Dermis blood vessel endothelial cell (primary cell): ENCODE measurements around the gene SLC10A3. TPM values are rescaled to one million over a fixed set of nuclear protein-coding genes. Genes with fewer than 3 reads are reported as not detected.

Experiments
- DNase-seq: peaks from one replicate; pipeline ENCODE4 v3.0.0; 2010
- total RNA-seq: library from RNA; depleted of rRNA; stranded (reverse); fragments of >200 nt; gene quantifications from 2 replicates; pipeline ENCODE4 v1.2.3, GENCODE V29; 2014

The SLC10A3 gene, protein sequence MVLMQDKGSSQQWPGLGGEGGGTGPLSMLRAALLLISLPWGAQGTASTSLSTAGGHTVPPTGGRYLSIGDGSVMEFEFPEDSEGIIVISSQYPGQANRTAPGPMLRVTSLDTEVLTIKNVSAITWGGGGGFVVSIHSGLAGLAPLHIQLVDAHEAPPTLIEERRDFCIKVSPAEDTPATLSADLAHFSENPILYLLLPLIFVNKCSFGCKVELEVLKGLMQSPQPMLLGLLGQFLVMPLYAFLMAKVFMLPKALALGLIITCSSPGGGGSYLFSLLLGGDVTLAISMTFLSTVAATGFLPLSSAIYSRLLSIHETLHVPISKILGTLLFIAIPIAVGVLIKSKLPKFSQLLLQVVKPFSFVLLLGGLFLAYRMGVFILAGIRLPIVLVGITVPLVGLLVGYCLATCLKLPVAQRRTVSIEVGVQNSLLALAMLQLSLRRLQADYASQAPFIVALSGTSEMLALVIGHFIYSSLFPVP
- total RNA-seq: 22.1 and 39.9 TPM in 2 replicates

DNA sequence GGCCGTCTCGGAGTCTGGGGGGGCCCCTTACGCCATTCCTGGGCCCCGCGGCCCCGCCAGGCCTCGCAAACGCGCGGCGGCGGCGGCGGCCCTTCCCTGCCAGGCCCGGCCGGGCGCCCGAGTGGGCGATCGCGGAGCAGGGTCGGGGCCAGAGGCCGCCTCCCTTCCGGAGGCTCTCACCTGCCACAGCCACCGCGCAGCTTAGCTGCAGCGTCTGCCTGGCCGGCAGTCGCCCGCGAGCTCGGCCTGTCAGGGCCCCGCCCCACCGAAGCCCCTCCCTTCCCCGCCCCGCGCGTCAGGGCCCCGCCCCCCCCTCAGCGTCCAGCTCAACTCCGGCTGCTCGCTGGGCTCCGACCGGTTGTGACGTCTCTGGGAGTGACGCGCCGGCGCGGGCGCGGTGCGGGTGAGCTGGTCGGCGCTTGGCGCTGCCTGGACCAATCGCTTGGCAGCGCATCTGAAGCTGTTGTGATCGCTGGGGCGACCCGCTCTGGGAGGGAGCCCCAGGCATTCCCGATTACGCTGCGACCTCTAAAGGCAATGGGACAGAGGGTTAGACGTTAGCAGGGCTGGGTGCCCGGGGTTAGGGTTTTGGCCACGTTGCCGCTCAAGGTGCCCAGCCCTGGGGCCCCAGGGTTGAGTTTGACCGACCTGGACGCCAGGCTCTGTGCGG, at the start of gene SLC10A3:
TSS of gene SLC10A3 (minus strand) at position 216 of the 670 bp plus-strand sequence. CDS start 1,689 bp downstream, outside the sequence.
- peak; percentile 95 for DNase-seq

DNA sequence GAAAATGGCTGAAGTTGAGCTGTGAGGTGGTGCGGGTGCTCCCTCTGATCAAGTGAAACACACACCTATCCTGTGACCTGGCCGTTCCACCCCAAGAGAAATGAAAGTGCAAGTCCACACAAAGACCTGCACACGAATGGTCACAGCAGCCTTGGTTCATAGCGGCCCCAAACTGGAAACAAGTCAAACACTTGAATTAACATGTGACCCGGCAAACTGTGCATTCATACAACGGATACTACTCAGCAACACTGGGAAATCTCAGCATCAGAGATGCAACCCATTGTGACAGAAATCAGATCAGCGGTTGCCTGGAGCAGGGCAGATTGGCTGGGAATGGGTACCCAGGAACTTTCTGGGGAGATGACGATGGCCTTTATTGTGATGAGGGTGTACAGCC, 48.6 kb upstream of the SLC10A3 start:
- no peak for DNase-seq

DNA sequence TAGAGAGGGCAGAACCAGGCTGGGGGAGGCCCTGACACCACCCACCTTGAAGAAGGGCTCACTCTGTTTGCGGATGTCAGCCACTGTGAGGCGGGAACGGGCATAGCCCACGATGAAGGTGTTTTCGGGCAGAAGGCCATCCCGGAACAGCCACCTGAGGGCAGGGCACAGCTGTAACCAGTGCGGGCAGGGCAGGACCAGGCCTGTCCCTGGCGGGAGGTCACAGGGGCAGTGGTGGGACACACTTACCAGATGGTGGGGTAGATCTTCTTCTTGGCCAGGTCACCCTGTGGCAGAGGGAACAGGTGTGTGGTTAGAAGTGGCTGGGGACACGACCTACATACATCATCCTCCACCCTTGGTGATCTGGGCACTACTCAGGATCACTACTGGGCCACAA, 45.5 kb upstream of the SLC10A3 start:
- DNase-seq: no peak

DNA sequence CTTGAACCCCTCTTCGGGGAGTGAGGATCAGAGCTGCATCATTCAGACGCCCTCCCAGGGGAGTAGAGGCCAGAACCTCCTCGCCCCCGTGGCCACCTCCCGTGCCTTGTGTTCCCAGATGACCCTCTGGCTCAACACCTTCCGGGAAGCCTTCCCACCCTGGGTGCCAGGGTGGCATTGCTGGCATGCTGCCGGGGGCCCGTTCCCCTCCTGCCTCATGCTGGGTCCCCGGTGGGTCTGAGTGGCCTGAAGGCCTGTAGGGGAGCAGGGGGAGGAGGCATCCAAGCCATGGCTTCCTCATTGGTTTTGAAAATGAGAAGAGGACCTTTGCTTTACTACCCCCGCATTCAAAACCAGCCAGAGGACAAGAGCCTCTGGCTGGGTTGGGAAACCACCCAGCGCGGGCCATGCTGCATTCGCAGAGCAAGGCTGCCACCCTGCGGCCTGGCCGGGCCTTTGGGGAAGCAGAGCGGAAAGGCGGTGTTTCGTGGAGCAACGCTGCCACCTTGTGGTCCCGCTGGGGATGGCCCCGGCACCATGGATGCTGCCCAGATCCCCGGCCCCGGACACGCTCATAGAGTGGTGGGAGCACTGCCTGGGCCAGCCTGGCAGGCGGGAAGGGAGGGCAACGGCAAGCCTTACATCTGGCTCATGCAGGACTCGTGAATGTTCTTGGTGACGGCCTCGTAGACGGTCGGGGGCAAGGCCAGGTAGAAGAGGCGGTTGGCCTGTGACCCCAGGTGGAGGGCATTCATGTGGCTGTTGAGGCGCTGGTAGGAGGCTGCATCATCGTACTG, 44.3 kb upstream of the SLC10A3 start:
- DNase-seq: peak; percentile 84

DNA sequence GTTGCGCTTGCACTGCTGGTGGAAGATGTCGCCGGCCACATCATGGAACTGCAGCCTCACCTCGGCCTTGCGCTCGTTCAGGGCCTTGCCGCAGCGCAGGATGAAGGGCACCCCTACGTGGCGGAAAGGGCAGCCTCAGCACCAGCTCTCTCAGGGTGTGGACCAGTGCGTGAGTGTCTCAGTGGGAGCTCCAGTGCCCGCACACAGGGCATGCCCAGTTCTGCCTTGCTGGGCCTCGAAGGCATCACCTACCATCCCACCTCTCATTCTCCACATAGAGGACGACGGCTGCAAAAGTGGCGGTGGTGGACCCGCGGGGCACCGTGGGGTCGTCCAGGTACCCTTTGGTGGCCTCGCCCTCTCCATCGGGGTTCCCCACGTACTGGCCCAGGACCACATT, 42.3 kb upstream of the SLC10A3 start:
- no peak for DNase-seq

DNA sequence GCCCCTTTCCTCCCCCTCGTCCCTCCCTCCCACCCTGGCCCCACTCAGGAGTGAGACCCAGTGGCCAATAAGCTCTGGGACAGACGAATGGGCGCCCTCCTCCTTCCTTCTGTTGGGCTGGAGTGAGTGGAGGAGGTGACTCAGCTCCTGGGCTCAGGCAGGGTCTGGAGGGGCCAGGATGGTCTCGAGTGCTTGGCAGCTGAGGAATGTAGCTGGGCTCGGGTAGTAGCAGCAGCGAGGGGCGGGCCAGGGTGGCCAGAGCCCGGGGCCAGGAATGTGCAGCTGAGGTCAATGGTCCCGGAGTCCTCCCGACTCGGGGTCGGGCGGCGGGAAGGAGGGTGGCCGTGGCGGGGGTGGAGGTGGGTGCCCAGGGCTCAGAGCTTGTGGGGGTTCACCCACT, 41.2 kb upstream of the SLC10A3 start:
- no peak for DNase-seq

DNA sequence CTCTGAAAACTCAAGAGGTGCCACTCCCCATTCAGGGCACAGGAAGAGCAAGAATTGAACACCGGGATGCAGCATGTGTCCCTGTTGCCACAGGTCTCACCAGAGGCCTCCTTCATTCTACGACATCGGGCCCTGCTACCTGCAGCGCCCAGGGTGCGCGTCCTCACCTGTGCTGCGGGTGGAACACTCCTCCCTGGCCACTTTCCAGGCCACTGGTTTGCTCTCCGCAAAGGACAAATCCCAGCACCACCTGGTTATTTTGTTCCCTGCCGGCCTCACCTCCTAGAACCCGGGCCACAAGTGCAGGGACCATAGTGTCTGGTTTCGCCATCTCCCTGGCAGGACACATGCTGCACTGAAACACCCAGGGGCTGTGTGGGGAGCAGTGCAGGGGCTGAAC, 39.9 kb upstream of the SLC10A3 start:
- no peak for DNase-seq

DNA sequence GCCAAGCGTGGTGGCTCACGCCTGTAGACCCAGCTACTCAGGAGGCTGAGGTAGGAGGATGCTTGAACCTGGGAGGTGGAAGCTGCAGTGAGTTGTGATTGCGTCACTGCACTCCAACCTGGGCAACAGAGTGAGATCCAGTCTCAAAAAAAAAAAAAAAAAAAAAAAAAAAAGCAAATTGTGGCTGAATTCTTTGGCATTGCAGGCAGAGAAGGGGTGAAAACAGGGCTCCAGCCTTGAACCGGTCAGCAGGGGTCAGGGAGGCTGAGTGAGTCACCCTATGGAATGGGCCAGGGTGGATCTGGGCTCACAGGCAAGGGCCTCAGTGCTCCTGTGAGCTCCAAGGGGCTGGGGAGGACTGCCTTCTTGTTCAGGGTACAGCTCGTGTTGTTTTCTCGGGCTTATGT, 38.8 kb upstream of the SLC10A3 start:
- DNase-seq: no peak

DNA sequence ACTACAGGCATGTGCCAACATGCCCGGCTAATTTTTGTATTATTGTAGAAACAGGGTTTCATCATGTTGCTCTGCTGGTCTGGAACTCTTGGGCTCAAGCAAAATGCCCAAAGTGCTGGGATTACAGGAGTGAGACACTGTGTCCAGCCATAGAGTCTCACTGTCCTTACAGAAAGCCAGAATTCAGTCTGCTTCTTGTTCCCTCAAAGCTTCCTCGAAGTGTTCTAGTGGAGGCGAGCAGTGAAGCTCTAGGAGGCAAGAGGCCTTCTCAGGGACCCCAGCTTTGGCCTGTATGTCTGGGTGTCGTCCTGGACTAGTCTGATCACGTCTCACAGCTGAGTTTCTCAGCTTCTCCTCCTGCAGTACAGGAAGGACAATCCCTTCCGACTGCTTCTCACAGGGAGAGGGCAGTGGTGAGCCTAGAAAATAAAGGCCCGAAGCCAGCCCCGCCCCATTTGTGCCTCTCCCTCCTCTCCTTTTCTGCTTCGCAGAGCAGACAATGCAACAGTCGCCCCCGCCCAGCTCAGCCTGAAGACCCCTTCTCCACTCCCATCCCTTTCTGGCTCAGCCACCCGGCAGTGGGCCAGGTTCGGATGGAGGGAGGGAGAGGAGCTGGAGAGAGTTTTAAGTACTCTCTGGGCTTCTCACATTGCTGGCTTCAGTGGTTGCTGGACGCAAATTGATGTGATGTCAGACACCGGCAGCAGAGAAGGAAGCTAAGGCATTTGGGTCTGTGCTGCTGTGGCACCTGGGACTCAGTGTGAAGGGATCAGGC, 36.7 kb upstream of the SLC10A3 start:
- peak; percentile 73 for DNase-seq

DNA sequence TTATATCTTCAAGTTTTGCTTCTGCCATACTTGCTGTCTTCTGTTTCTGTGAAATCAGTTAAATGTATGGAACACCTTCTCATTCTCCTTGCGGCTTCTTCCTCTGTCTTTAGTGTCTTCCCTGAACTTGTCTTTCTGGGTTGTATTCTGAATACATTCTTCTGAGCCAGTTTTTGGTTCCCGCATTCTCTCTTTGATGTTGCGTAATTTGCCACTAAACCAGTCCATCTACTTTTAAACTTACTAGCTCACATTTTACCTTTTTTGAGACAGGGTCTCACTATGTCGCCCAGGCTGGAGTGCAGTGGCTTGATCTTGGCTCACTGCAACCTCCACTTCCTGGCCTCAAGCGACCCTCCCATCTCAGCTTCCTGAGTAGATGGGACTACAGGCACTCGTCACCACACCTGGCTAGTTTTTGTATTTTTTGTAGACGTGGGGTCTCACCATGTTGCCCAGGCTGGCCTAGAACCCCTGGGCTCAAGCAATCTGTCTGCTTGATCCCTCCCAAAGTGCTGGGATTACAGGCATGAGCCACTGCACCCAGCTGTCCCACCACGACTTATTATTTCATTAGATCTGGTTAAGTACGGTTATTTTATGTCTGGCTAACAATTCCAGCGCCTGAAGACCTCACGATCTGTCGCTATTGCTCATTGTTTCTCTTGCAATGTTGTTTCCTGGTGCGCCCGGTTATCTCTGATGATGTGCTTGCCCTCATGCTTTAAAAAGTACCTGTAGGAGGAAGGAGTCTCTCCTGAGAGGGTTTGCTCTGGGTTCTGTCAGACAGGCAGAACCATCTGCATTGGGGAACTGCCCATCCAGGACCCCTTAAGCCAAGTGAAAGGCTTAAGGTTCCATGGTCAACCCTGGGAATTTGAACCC, 35.4 kb upstream of the SLC10A3 start:
- no peak for DNase-seq

DNA sequence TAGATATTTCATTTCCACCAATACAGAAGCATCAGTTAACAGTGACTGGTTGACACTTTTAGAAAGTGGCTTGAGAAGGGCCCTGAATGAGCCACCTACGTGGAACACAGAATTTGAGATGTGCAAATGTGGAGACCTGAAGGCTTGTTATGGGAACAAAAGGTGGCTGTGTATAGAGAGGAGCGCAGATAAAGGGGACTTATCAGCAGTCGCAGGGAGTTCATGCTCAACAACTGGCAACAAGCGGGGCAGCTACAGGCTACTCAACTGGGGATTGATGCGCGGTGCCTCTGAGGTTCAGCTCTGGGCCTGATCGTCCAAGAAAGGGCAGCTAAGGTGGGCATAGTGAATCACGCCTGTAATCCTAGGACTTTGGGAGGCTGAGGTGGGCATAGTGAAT, 29.0 kb upstream of the SLC10A3 start:
- DNase-seq: no peak

DNA sequence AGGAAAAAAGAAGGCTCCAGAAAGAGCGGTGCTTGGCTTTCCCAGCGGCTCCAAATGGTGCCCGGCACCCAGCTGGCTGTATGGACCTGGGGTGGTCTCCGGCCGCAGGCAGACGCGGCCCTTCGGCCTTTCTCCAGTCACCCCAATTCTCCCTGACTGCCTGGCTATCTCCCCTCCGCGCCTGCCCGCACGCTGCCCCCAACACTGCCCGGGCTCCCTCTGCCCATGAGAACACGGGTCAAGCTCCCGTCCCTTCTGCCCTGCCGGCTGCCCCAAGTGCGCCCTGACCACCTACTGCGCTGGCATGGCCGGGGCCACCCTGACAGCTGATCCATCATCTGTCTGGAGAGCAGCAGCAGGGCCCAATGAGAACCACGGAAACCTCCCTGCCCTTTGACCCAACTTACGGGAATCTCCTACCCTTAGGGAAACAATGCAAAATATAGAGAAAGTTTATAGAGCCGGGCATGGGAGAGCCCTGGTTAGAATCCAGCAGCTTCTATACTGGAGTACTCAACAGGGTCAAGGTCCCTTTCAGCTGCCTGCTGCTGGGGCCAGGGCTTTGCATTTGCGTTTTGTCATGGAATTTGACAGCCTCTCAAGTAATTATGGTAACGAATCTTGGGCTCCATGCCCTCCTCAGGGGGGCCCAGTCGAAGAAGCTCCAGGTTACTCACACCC, 26.8 kb upstream of the SLC10A3 start:
- no peak for DNase-seq

DNA sequence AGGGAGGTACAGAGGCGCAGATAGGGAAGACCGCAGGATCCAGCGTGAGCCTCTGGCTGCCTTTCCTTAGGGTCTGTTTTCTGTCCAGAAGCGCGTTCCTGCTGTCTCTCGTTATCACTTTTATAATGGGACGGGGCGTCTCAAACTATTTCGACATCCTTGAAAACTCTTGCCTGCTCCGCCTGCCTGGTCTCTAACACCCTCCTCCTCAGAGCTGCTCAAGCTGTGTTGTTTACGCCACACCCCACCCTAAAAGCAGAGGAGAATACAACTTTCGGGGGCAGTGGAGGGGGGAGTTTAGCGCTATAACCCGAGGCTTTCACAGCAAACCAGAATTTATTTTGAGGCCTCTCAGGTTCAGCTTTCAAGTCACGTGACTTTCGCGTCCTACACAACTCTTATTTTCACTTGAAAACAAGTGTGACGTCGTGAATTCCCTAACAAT, 26.2 kb upstream of the SLC10A3 start:
- DNase-seq: peak; percentile 69

DNA sequence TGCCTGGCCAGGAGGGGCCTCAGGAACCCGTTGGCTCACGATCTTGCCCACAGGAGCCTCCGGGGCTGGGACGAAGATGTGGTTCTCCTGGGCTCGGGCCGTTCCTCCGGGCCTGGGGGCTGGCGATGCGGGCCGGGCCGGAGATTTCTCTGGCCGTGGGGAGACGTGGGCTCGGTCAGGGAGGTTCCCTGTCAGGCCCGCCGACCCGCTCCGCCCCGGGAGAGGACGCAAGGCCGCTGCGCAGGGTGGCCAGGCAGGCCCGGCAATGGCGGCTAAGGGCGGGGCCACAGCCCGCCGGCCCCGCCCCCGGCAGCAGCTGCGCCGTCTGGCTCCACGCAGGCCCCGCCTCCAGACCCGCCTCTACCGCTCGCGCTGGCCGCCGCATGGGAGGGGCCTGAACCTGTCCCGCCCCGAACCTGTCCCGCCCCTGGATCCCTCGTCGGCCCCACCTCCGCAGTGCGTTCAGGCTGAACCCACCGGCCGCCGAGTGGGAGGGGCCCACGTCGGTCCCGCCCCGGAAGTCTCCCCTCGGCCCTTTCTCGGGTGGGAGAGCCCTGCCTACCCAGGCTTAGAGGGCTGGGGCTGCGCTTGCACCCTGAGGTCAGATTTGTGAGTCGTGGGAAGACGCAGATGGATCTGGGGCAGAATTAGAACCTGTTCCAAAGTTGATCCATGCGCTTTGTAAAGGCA, 25.7 kb upstream of the SLC10A3 start, which contains the start of gene FAM3A:
TSS of gene FAM3A (minus strand) at position 267 of the 690 bp plus-strand sequence. CDS start 460 bp downstream, outside the sequence.
- peak; percentile 91 for DNase-seq

DNA sequence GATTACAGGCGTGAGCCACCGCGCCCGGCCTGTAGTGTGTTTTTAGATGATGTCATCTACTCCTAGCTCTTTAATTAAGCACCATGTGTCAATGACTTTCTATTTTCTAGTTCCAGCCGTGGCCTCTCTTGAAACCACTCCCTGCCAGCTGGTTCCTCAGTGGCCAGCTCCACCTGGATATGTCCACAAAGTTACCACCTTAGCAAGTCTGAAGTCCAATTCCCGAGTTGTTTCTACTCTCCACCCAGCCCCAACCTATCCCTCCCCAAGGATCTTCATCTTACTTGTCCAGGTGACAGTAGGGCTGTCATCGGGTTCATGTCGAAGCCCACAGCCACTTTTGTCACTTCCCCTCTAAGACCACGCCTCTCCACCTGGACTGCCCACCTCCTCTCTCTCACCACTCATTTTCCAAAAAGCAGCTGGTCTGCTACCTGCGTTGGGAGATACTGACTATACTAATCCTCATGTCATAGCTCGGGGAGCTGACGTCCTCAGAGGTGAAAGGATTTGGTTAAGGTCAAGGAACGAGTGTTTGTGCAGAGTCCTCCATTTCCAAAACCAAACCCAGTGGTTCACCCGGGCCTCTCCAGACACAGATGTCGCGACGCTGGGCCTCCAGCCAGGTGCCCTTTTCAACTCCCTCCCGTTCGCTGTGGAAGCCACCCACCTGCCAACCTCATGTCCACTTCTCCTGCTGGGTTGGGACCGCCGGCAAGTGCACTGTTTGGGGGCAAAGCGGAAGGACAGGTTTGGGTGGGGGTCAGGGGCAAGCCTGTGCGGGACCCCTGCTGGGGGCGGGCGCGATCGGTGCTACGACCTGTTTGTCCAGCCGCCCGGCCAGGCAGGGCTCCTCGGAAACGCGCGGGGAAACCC, 24.9 kb upstream of the SLC10A3 start:
- DNase-seq: peak; percentile 9

DNA sequence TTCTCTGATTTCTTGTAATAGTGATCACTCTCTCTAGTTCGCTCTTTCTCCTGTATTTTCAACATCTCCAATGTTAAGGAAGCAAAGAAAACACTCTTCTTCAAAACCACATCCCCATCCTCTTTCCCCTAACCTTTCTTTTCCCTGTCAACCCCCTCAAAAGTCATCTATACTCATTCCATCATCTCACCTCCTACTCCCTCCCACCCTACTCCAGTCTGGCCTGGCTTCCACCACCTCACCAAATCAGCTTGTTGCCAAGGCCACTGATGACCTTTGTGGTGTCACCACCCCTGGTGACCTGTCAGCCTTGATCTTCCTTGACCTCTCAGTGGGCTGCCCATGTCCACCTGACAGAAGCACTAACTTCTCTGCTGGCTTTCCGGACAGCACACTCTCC, 23.3 kb upstream of the SLC10A3 start:
- DNase-seq: no peak

DNA sequence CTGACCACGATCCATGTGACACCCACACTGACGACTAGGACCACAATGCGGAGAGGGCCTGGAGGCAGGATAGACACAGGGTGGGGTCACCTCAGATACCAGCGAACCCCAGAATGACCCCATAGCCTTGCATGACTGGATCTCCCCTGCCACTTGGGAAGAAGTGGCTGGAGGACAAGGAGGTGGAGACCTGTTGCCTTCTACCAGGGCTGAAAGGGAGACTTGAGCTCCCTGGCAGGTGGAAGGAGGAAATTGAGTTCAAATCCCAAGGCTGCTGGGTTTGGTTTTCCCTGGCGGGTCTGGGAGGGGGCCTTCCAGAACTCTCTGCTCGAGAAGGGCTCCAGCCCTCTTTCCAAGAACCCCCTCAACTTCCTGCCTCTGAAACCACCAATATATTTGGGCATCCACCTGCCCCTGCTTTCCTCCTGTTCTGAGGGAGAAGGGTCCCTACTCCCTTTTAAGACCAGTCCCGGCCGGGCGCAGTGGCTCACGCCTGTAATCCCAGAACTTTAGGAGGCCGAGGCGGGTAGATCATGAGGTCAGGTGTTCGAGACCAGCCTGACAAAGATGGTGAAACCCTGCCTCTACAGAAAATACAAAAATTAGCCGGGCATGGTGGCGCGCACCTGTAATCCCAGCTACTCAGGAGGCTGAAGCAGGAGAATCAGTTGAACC, 22.6 kb upstream of the SLC10A3 start:
- no peak for DNase-seq

DNA sequence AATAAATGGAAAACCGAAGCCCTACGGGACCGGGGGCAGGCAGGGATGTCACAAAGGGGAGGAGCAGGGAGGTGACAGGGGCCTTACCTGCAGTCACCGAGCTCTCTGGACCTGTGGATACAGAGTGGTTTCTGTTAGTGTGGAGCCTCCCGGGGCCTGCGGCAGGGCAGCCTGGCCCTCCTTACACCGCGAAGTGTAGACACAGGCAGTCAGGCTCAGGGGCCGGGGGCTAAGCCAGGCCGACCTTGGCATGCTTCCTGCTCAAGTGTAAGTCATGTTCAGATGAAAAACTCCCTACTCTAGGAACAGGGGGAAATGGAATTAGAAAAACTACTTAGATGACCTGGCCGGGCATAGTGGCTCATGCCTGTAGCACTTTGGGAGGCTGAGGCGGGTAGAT, 21.3 kb upstream of the SLC10A3 start:
- DNase-seq: no peak
